Heart left ventricle (tissue), 13 donors: ENCODE data around the gene SCFD2.

Experiments
- POLR2A ChIP-seq, 2 donors: fragments of 450-650 bp; IDR thresholded peaks; one replicate each; pipeline ENCODE4 v1.6.1; 2017; ENCODE audit warnings: antibody characterized with exemption in 2 of 2, mild to moderate bottlenecking in 2 of 2, moderate library complexity in 2 of 2
- TF ChIP-seq, protein P1 (sequence below), 12 donors: fragments of 200-600 bp; sonication (generic) in 4 of 12; IDR thresholded peaks; one replicate each; pipeline versions ENCODE4 v1.5.0 to v1.8.0; 2018 to 2022; ENCODE audit warnings: antibody characterized with exemption in 12 of 12, mild to moderate bottlenecking in 5 of 12
- donor health status: ischemic (EF 13 %, LVEDD 7.1; RV severe dilation, severe dysfunction).
- donor health status: DM: no; HTN: yes; CAD: no.
- donor health status: DM: no; HTN: no; CAD: no.
- donor health status: ischemic (EF 25% LVEDD 6.9; RV normal size, moderate dysfunction).
- donor health status: ischemic (EF 25% LVEDD 5.7; RV mildly dilated, moderate dysfunction).
- donor health status: ischemic (EF 35%, LVEDD 5.7; RV mildly dilated, moderate dysfunction).
- donor health status: nonischemic (EF 11% LVEDD 7.7; RV severe dilation, severe dysfunction).
- donor health status: DM: yes; HTN: yes; CAD: no.
- donor health status: PGD.
- donor health status: ischemic (EF 29% LVEDD 5.4; RV normal size, mild dysfunction).
- donor health status: nonischemic (EF 23%, LVEDD 6.1; RV moderate dilation, normal function).

- TF ChIP-seq, protein P1, sequence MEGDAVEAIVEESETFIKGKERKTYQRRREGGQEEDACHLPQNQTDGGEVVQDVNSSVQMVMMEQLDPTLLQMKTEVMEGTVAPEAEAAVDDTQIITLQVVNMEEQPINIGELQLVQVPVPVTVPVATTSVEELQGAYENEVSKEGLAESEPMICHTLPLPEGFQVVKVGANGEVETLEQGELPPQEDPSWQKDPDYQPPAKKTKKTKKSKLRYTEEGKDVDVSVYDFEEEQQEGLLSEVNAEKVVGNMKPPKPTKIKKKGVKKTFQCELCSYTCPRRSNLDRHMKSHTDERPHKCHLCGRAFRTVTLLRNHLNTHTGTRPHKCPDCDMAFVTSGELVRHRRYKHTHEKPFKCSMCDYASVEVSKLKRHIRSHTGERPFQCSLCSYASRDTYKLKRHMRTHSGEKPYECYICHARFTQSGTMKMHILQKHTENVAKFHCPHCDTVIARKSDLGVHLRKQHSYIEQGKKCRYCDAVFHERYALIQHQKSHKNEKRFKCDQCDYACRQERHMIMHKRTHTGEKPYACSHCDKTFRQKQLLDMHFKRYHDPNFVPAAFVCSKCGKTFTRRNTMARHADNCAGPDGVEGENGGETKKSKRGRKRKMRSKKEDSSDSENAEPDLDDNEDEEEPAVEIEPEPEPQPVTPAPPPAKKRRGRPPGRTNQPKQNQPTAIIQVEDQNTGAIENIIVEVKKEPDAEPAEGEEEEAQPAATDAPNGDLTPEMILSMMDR (IDR thresholded peaks at IDR 0.05), result no peak
- no peak for TF ChIP-seq POLR2A (IDR thresholded peaks at IDR 0.05)
Observed at GRCh38 chr4:53059256-53059655, 306.6 kb downstream of the SCFD2 start.
